Measurements from ENCODE around the gene PANX1. TPM values are rescaled to one million over a fixed set of nuclear protein-coding genes. Genes with fewer than 3 reads are reported as not detected.
"Not testable (repeated sequence)": the region's sequence is repeated elsewhere in the genome, so short reads cannot be mapped to it uniquely, and the experiment has no call there.

Gene PANX1
- total RNA-seq, 1 donor = 39.0 TPM

DNA sequence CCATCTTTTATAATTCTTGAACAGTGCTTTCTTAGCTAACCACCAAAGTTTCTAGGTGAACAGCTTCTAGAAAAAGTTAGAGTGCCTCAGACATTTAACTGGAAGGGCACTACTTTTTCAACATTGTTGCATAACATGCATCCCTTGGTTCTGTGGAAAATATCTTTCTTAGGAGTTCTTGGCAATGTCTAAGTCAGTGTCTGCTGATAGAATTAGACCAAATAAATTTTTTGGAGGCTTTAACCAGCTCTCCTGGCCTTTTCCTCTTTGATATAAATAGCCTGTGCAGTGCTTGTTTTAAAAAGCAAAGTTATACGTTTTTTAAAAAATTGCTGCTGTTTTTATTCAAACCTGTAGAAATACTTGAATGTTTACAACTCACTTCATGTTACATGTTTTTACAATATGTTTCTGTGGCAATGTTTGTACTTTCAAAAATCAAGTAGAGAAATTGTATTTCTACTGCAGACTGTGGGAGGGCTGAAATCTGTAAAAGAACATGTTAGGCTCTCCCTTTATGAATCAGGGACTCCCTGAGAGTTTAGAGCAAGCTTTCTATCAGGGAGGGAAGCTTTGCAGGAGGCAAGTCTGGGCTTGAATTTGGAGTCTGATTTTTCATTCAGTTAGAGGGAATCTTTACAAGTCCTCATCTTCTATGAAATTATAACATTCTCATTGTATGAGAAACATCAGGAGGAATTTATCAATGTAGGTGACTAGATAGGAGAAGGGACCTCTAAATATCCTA lies 16.3 kb upstream of the PANX1 start:
- no peak overlapping the region for H3K4me3 ChIP-seq (ENCODE audit: low read depth, low read length)
- TF ChIP-seq, protein P1, sequence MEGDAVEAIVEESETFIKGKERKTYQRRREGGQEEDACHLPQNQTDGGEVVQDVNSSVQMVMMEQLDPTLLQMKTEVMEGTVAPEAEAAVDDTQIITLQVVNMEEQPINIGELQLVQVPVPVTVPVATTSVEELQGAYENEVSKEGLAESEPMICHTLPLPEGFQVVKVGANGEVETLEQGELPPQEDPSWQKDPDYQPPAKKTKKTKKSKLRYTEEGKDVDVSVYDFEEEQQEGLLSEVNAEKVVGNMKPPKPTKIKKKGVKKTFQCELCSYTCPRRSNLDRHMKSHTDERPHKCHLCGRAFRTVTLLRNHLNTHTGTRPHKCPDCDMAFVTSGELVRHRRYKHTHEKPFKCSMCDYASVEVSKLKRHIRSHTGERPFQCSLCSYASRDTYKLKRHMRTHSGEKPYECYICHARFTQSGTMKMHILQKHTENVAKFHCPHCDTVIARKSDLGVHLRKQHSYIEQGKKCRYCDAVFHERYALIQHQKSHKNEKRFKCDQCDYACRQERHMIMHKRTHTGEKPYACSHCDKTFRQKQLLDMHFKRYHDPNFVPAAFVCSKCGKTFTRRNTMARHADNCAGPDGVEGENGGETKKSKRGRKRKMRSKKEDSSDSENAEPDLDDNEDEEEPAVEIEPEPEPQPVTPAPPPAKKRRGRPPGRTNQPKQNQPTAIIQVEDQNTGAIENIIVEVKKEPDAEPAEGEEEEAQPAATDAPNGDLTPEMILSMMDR (IDR thresholded peaks at IDR 0.05; ENCODE audit: insufficient read depth, low read length) = no peak
- peak; percentile 56 for DNase-seq (ENCODE audit: low read depth)

DNA sequence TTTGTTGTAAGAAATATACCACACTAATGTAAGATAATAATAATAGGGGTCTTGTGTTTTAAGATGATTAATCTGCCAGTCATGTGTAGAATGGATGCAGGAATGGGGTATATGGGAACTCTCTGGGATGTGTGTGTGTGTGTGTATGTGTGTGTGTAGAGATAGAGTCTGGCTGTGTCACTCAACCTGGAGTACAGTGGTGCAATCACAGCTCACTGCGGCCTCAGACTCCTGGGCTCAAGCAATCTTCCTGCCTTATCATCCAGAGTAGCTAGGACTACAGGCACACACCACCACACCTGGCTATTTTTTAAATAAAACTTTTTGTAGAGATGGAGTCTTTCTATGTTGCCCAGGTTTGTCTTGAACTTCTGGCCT lies 11.5 kb upstream of the PANX1 start:
- TF ChIP-seq, protein P1 (IDR thresholded peaks at IDR 0.05; ENCODE audit: insufficient read depth, low read length) = no peak
- no peak overlapping the region for H3K4me3 ChIP-seq (ENCODE audit: low read depth, low read length)
- no peak for DNase-seq (ENCODE audit: low read depth)

DNA sequence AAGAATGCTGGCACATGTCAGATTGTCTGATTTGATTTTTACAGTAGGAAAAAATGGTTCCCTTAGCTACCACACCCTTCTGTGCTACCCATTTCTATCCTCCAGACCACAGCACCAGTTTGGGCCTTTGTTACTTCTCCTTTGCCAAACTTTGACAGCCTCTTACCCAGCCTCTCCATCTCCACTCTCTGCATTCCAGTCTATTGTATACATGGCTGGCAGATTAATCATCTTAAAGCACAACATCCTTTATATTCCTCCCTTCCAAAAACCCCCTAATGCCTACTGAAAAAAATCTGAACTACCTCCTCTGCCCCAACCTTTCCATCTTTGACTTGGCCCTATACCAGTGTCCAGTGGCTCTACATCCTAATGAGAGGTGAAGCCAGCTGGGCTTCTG lies 10.8 kb upstream of the PANX1 start:
- TF ChIP-seq, protein P1 (IDR thresholded peaks at IDR 0.05; ENCODE audit: insufficient read depth, low read length) = no peak
- no peak overlapping the region for H3K4me3 ChIP-seq (ENCODE audit: low read depth, low read length)
- peak; percentile 65 for DNase-seq (ENCODE audit: low read depth)

DNA sequence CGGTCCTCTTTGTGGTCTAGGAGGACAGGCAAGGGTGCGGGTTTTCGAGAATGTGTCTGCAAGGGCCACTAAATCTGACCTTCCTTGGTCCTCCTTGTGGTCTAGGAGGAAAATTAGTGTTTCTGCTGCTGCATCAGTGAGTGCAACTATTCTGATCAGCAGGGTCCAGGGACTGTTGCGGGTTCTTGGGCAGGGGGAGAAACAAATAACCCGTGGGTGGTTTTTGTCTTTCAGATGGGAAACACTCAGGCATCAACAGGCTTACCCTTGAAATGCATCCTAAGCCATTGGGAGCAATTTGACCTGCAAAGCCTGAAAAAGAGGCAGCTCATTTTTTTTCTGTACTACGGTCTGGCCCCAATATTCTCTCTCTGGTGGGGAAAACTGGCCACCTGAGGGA lies 9.0 kb upstream of the PANX1 start:
- not testable (repeated sequence) for H3K4me3 ChIP-seq (ENCODE audit: low read depth, low read length); DNase-seq (ENCODE audit: low read depth)

DNA sequence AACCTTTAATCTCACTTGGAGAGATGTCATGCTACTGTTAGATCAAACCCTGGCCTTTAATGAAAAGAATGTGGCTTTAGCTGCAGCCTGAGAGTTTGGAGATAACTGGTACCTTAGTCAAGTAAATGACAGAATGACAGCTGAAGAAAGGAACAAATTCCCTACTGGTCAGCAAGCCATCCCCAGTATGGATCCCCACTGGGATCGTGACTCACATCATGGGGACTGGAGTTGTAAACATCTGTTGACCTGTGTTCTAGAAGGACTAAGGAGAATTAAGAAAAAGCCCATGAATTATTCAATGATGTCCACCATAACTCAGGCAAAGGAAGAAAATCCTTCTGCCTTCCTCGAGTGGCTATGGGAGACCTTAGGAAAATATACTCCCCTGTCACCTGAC lies 8.1 kb upstream of the PANX1 start:
- DNase-seq (ENCODE audit: low read depth); H3K4me3 ChIP-seq (ENCODE audit: low read depth, low read length): not testable (repeated sequence)

DNA sequence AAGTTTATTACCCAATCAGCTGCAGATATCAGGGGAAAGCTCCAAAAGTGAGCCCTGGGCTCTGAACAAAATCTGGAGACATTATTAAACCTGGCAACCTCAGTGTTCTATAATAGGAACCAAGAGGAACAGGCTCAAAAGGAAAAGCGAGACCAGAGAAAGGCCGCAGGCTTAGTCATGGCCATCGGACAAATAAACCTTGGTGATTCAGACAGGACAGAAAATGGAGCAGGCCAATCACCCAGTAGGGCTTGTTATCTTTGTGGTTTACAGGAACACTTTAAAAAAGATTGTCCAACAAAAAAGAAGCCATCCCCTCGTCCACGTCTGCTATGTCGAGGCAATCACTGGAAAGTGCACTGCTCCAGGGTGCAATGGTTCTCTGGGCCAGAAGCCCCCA lies 7.7 kb upstream of the PANX1 start:
- peak; percentile 64 for DNase-seq (ENCODE audit: low read depth)
- no peak overlapping the region for H3K4me3 ChIP-seq (ENCODE audit: low read depth, low read length)
- TF ChIP-seq, protein P1 (IDR thresholded peaks at IDR 0.05; ENCODE audit: insufficient read depth, low read length) = no peak

DNA sequence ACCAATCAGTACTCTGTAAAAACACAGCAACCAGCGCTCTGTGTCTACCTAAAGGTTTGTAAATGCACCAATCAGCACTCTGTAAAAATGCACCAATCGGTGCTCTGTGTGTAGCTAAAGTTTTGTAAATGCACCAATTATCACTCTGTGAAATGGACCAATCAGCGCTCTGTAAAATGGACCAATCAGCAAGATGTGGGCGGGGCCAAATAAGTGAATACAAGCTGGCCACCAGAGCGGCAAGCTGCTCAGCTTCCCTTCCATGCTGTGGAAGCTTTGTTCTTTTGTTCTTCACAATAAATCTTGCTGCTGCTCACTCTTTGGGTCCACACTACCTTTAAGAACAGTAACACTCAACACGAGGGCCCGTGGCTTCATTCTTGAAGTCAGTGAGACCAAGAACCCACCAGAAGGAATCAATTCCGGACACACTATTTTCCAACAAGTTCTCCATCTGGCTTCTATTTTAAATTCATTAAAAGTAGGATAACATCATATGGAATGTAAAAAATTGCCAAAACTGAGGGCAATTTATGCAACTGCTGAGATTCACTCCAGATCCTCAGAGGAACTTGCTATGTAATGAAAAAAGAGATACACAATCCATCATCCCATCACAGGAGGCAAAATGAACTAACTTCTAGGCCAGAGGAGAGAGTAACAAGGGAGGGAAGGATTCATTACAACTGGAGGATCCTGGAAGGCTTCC lies 3.1 kb upstream of the PANX1 start:
- TF ChIP-seq, protein P1 (IDR thresholded peaks at IDR 0.05; ENCODE audit: insufficient read depth, low read length) = no peak
- DNase-seq (ENCODE audit: low read depth) = no peak
- H3K4me3 ChIP-seq (ENCODE audit: low read depth, low read length) = no peak overlapping the region

DNA sequence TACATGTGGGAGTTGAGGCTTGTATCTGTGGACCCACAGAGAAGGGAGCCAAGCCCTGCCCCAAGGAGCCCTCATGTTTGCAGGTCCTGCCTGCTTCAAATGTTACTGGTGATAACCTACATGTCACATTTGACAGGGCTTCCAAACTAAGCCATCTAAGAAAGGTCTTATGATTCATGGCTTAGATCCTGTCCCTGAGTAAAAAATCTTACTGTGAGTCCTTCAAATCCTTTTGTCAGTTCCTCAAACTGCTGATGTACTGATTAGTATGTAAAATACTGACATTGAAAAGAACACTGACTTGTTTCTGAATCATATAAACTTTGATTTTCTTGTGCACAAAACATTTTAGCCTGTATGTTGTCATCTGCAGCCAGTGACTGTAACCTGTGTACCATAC lies 1.0 kb upstream of the PANX1 start:
- no peak for DNase-seq (ENCODE audit: low read depth)
- TF ChIP-seq, protein P1 (IDR thresholded peaks at IDR 0.05; ENCODE audit: insufficient read depth, low read length) = no peak
- H3K4me3 ChIP-seq (ENCODE audit: low read depth, low read length) = peak overlapping the region; percentile 93

Data from fibroblast of the aortic adventitia (primary cell).